Transverse colon (tissue), 4 donors: ENCODE results near the gene LARGE1. TPM values are rescaled to one million over a fixed set of nuclear protein-coding genes. Genes with fewer than 3 reads are reported as not detected.

Experiments
- DNase-seq: peaks from one replicate; pipeline ENCODE4 v3.0.0-alpha.2; 2019
- H3K27ac ChIP-seq, 4 donors: fragments of 200-600 bp; sonication (generic); 2 replicates each; pipeline ENCODE4 v1.5.1; 2016 to 2018; ENCODE audit warnings: inconsistent platforms in 4 of 4
- H3K27me3 ChIP-seq: fragments of 200-600 bp; sonication (generic); 2 replicates; pipeline ENCODE4 v1.5.1; 2017; ENCODE audit warnings: inconsistent platforms
- H3K36me3 ChIP-seq, 4 donors: fragments of 200-600 bp; sonication (generic); 2 replicates each; pipeline ENCODE4 v1.5.1; 2017 to 2019; ENCODE audit warnings: inconsistent platforms in 4 of 4
- H3K4me1 ChIP-seq, 4 donors: fragments of 200-600 bp; sonication (generic); 2 replicates each; pipeline ENCODE4 v1.5.1; 2017 to 2020; ENCODE audit warnings: inconsistent platforms in 4 of 4
- H3K4me3 ChIP-seq, 4 donors: fragments of 200-600 bp; sonication (generic); 1 replicate in 1 of 4; 2 replicates in 3 of 4; pipeline versions ENCODE4 v1.5.1 to v1.6.1; 2017 to 2019; ENCODE audit warnings: inconsistent platforms in 4 of 4
- H3K9me3 ChIP-seq, 2 donors: fragments of 200-600 bp; sonication (generic); 2 replicates each; pipeline ENCODE4 v1.5.1; 2017 to 2019; ENCODE audit warnings: inconsistent platforms in 2 of 2
- EP300 ChIP-seq: sonication (generic); formaldehyde crosslinking; IDR thresholded peaks from one replicate; pipeline ENCODE4 v1.6.1; 2017; ENCODE audit warnings: antibody characterized with exemption, low read depth
- POLR2A ChIP-seq: fragments of 450-650 bp; IDR thresholded peaks from one replicate; pipeline ENCODE4 v1.6.1; 2016; ENCODE audit warnings: antibody characterized with exemption, mild to moderate bottlenecking, moderate library complexity
- POLR2AphosphoS5 ChIP-seq, 3 donors: sonication (generic); formaldehyde crosslinking; IDR thresholded peaks; one replicate each; pipeline ENCODE4 v1.6.1; 2016; ENCODE audit warnings: antibody characterized with exemption in 3 of 3
- WGBS, 2 donors: methylation state at CpG; one replicate each; pipeline ENCODE4 v1.1.5; 2018; ENCODE audit warnings: low coverage in 1 of 2; 5-methylcytosine and 5-hydroxymethylcytosine counted together
- in situ Hi-C, 4 donors: fragments of 200-750 bp; cut with MboI; loops; one replicate each; pipeline versions ENCODE4 v1.15.0 to v1.15.1; 2017; ENCODE audit warnings: low sequenced_read_pairs in 3 of 4, low pct_ligation_motif_present in 1 of 4, low pct_unique_long_range_greater_than_20kb in 1 of 4
- intact Hi-C: fragments of 100-400 bp; cut with DNase I; formaldehyde crosslinking; loops from one replicate; pipeline ENCODE4 v1.15.1; 2023; ENCODE audit warnings: low total_unique reads
- total RNA-seq, 4 donors: library from RNA; depleted of rRNA; stranded (reverse); fragments of >200 nt; gene quantifications; one replicate each; pipeline ENCODE4 v1.1.0, GENCODE V29; 2016
- TF ChIP-seq, protein P1 (sequence below), 5 experiments: fragments of 200-600 bp in 3 of 5; fragments of 450-650 bp in 2 of 5; sonication (generic) in 3 of 5; IDR thresholded peaks; 1 replicate in 2 of 5; 2 replicates in 3 of 5; pipeline ENCODE4 v1.5.1; 2016 to 2017; ENCODE audit warnings: antibody characterized with exemption in 5 of 5, inconsistent platforms in 3 of 5, mild to moderate bottlenecking in 2 of 5, moderate library complexity in 1 of 5

LARGE1 gene
- total RNA-seq, 4 donors from 2014 or later: 46.5 to 304 (median 80.5) TPM

DNA sequence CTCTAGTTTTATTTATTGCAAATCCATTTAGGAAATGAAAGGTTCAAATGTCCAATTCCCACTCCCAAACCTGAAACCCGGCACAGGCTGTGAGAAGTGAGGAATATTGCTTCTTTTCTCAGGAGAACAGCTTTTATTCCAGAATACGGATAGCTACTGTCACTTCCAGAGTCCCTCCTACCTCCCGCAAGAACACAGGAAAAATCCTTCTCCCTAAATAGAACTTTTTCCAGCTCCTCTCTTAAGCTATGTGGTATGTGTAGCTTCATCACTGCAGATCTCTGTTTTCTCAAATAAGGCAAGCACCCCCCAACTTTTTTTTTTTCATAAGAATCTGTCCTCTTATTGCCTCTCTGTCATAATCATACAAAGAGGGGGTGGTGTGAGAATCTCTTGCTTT is 126.8 kb downstream of the LARGE1 start:
- H3K27ac ChIP-seq: peak overlapping the region; percentile 32 to 63 (median 58)
- WGBS, 2 donors: 71 to 100% methylated on average over 1 to 3 of the region's 3 CpGs
- DNase-seq: no peak
- H3K27me3 ChIP-seq: no peaks in the 10 kb centered on the region
- in situ Hi-C loops: no loop called here
- intact Hi-C loops: no loop called here
- TF ChIP-seq POLR2AphosphoS5 (IDR thresholded peaks at IDR 0.05) (no peak), POLR2A (no peak), EP300 (no peak)
- TF ChIP-seq, protein P1, sequence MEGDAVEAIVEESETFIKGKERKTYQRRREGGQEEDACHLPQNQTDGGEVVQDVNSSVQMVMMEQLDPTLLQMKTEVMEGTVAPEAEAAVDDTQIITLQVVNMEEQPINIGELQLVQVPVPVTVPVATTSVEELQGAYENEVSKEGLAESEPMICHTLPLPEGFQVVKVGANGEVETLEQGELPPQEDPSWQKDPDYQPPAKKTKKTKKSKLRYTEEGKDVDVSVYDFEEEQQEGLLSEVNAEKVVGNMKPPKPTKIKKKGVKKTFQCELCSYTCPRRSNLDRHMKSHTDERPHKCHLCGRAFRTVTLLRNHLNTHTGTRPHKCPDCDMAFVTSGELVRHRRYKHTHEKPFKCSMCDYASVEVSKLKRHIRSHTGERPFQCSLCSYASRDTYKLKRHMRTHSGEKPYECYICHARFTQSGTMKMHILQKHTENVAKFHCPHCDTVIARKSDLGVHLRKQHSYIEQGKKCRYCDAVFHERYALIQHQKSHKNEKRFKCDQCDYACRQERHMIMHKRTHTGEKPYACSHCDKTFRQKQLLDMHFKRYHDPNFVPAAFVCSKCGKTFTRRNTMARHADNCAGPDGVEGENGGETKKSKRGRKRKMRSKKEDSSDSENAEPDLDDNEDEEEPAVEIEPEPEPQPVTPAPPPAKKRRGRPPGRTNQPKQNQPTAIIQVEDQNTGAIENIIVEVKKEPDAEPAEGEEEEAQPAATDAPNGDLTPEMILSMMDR (IDR thresholded peaks at IDR 0.05): no peak
- peaks cover 1 to 5% of the 10 kb centered on the region in 2 donors for H3K9me3 ChIP-seq
- no peaks in the 10 kb centered on the region for H3K36me3 ChIP-seq
- peaks cover 0 to 22% (median 5%) of the 10 kb centered on the region in 4 donors for H3K4me1 ChIP-seq
- H3K4me3 ChIP-seq: no peak overlapping the region

DNA sequence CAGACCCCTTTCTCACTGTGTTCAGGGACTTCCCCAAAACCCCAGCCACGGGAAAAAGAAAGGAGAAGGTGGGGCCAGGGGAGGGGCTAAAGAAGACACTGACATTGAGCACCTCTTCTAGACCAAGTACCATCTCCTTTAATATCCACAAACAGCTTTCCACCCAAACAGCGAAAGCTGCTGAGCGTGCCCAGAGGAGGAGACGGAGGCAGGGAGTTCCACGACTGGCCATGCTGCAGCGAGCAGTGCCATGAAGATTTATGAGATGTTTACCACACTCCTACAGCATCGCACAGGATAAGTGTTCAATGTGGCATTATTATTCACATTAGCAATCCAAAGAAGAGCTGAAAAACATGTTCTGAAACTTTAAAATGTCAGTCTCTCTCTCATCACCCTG is 127.4 kb downstream of the LARGE1 start:
- intact Hi-C loops: no loop called here
- WGBS, 2 donors: 0 to 31% methylated on average over 1 to 7 of the region's 7 CpGs
- Histone ChIP-seq H3K27ac (peak overlapping the region; percentile 32 to 63 (median 58)), H3K36me3 (no peaks in the 10 kb centered on the region), H3K27me3 (no peaks in the 10 kb centered on the region), H3K4me1 (peaks cover 0 to 22% (median 5%) of the 10 kb centered on the region in 4 donors), H3K4me3 (no peak overlapping the region), H3K9me3 (peaks cover 6% of the 10 kb centered on the region in 2 donors)
- in situ Hi-C loops: no loop called here
- TF ChIP-seq POLR2A (no peak), POLR2AphosphoS5 (IDR thresholded peaks at IDR 0.05) (no peak)
- no peak for DNase-seq

DNA sequence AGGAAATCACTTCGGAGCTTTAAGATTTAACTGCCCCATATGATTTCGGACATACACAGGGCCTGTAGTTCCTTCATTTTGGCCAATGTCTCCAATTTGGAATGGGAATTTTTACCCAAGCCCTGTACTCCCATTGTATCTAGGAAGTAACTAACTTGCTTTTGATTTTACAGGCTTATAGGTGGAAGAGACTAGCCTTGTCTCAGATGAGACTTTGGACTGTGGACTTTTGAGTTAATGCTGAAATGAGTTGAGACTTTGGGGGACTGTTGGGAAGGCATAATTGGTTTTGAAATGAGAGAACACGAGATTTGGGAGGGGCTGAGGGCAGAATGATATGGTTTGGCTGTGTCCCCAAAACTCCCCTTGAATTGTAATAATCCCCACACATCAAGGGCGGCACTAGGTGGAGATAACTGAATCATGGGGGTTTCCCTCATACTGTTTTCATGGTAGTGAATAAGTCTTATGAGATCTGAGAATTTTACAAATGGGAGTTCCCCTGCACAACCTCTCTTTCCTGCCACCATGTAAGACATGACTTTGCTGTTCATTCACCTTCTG is 130.5 kb downstream of the LARGE1 start:
- Histone ChIP-seq H3K4me1 (peaks cover 6 to 32% (median 9%) of the 10 kb centered on the region in 4 donors), H3K27ac (no peak overlapping the region), H3K36me3 (no peaks in the 10 kb centered on the region), H3K4me3 (no peak overlapping the region), H3K27me3 (no peaks in the 10 kb centered on the region), H3K9me3 (peaks cover 6% of the 10 kb centered on the region in 2 donors)
- TF ChIP-seq POLR2AphosphoS5 (IDR thresholded peaks at IDR 0.05) (no peak), POLR2A (no peak), EP300 (no peak)
- TF ChIP-seq, protein P1 (IDR thresholded peaks at IDR 0.05): no peak
- 78 to 82% methylated on average over 4 of the region's 4 CpGs for WGBS, 2 donors
- no peak for DNase-seq
- intact Hi-C loops (no loop called here), in situ Hi-C loops (no loop called here)

DNA sequence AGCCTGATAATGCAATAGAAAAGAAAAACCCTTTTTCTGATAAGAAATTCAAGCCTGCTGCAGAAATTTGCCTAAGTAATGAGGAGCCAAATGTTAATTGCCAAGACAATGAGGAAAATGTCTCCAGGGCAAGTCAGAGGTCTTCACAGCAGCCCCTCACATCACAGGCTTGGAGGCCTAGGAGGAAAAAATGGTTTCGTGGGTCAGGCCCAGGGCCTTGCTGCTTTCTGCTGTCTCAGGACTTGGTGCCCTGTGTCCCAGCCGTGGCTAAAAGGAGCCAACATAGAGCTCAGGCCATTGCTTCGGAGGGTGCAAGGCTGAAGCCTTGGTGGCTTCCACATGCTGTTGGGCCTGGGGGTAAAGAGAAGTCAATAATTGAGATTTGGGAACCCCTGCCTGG is 131.3 kb downstream of the LARGE1 start:
- in situ Hi-C loops (no loop called here), intact Hi-C loops (no loop called here)
- Histone ChIP-seq H3K27me3 (no peaks in the 10 kb centered on the region), H3K9me3 (peaks cover 6% of the 10 kb centered on the region in 2 donors), H3K4me1 (peaks cover 6 to 29% (median 7%) of the 10 kb centered on the region in 4 donors), H3K36me3 (no peaks in the 10 kb centered on the region), H3K4me3 (no peak overlapping the region), H3K27ac (no peak overlapping the region)
- DNase-seq: no peak
- TF ChIP-seq, protein P1 (IDR thresholded peaks at IDR 0.05): no peak
- TF ChIP-seq EP300 (no peak), POLR2AphosphoS5 (IDR thresholded peaks at IDR 0.05) (no peak), POLR2A (no peak)
- WGBS, 2 donors: 87% methylated on average over 3 of the region's 3 CpGs; no CpG with 5 or more reads in 1 of the 2 donors
